Erythroblast (primary cell): ENCODE data around the gene SCGB3A1.

Experiments used
- GATA1 ChIP-seq: IDR thresholded peaks from 2 replicates; pipeline ENCODE4 v1.6.1; 2011; ENCODE audit warnings: low read depth, mild to moderate bottlenecking, control low read depth, low read length, moderate library complexity
- POLR2A ChIP-seq: IDR thresholded peaks from 2 replicates; pipeline ENCODE4 v1.6.1; 2011; ENCODE audit warnings: mild to moderate bottlenecking, low read length

GRCh38 chr5:180557217-180557809 is 34.0 kb downstream of the SCGB3A1 start:
- TF ChIP-seq POLR2A (no peak), GATA1 (no peak)
